Activated CD8-positive, alpha-beta memory T cell treated with anti-CD3 and anti-CD28 coated beads, Interleukin-2, amount 50 U/mL, for 1 hour (primary cell): ENCODE data around the gene MATN3.

ENCODE experiments used
- DNase-seq: peaks from one replicate; pipeline ENCODE4 v3.0.0-alpha.2; 2020; ENCODE audit errors: extremely low read depth

The MATN3 gene

DNA sequence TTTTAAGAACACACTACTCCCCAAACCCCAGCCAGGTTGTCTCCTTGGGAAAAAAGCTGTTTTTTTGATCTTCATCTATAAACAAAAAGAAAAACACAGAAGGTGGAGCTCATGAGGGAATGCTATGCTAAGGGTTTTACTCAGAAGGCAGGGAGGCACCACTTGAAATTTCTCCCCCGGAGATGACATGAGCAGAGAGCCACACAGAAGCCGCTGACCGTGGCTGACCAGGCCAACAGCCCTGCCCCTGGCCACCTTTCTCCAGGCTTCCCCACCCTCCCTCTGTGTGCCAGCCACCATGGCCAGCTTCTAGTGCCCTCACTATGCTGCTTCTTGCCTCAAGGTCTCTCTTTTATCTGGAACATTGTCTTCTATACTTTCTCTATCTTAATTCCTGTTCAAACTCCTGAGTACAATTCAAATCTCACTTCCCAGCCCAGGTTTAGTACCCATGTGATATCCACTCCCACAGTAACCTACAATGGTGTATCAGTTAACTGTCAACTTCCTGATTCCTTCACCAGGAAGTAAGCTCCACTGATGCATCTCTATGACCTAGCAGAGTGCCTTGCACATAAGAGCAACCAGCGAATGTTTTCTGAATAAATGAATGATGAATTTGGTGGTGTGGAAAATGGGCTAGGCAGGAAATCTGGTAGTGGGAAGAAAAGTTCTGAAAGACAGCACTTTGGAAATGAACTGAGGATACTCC is 23.6 kb upstream of the MATN3 start:
- DNase-seq: no peak

GRCh38 chr2:20034821-20035220 is 22.4 kb upstream of the MATN3 start:
- no peak for DNase-seq

GRCh38 chr2:20034218-20034617 is 21.8 kb upstream of the MATN3 start:
- DNase-seq: no peak

GRCh38 chr2:20033322-20033721 is 20.9 kb upstream of the MATN3 start:
- DNase-seq: no peak

- DNase-seq: no peak
Measured at GRCh38 chr2:20030224-20030623, 17.8 kb upstream of the MATN3 start.

DNA sequence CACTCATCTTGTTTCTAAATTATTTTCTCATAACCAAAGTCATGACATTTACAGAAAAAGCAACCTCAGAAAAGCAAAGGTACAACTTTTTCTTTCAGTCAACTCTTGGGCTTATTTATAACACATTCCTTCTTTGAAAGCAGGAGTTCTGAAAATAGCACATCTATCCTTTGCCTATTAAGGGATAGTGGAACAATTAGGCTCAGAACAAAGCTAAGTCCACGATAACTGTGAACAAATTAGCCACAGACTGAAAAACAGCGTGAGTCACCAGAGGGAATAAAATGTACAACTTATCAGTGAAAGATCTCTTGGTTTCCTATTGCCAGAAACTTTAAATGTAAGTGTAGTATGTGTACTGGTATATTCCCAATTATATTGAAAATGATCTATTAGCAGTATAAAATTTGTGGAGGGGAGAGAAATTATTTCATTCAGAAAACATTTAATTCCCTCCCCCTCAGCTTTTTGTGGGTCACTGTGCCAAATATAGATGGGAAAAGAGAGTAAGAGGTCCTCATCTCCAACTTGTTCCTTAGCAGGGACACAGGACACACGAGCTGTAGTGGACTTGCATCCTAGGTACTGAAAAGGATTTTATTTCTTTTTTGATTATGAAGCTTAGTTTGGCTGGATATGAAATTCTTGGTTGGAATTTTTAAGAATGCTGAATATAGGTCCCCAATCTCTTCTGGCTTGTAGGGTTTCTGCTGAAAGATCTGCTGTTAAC is 15.4 kb upstream of the MATN3 start:
- no peak for DNase-seq

GRCh38 chr2:20027260-20027677 is 14.8 kb upstream of the MATN3 start:
- DNase-seq: no peak

DNA sequence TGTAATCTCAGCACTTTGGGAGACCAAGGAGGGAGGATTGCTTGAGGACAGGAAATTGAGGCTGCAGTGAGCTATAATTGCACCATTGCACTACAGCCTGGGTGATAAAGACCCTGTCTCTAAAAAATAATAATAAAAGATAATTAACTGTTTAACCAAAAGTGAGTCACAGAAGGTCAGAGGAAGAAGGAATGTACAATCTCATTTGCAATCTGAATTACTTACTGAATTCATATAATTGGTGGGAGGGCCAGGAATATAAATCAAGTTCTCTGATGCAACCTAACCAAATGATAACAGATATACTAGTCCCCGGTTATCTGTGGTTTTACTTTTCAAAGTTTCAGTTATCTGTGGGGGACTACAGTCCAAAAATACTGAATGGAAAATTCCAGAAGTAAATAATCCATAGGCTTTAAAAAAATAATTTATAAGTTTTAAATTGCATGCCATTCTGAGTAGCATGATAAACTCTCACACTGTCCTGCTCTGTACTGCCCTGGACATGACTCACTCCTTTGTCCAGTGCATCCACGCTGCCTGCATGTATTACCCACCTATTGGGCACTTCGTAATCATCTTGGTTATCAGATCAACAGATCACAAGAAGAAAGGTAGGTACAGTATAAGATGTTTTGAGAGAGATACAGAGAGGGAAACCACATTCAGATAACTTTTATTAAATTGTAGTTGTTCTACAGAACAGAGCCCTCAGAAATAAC is 12.8 kb upstream of the MATN3 start:
- no peak for DNase-seq

DNA sequence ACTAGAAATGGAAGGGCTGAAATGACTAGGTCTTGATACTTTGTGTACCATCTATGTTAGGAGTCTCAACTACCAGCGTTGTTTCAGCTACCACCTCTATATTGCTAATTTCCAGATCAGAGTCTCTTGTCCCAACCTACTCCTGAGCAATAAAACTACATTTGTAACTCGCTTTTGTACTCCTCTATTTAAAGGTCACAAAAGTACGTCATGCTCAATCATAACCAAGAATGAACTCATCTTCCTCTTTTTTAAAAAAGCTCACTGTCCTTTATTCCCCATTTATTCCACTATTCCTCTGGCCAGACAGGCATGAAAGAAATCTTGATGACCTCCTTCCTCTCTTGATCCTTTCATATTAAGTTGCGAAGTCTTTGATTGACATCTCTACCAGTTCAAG is 11.2 kb upstream of the MATN3 start:
- DNase-seq: no peak

DNA sequence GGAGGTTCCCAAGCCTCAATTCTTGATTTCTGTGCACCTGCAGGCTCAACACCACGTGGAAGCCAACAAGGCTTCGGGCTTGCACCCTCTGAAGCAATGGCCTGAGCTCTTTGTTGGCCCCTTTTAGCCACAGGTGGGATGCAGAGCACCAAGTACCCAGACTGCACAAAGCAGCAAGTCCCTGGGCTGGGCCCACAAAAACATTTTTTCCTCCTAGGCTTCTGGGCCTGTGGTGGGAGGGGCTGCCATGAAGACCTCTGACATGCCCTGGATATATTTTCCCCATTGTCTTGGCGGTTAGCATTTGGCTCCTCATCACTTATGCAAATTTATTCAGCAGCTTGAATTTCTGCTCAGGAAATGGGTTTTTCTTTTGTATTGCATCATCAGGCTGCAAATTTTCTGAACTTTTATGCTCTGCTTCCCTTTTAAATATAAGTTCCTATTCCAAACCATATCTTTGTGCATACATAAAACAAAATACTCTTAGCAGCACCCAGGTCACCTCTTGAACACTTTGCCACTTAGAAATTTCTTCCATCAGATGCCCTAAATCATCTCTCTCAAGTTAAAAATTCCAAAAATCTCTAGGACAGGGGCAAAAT is 9.0 kb upstream of the MATN3 start:
- no peak for DNase-seq

- no peak for DNase-seq
Measured at GRCh38 chr2:20019747-20020146, 7.3 kb upstream of the MATN3 start.

GRCh38 chr2:20018601-20019152 is 6.2 kb upstream of the MATN3 start:
- no peak for DNase-seq

- no peak for DNase-seq
Measured at GRCh38 chr2:20016346-20016745, 3.9 kb upstream of the MATN3 start.

- DNase-seq: no peak
Measured at GRCh38 chr2:20015482-20016083, 3.1 kb upstream of the MATN3 start.

GRCh38 chr2:20013126-20013849 is 820 bp upstream of the MATN3 start:
- DNase-seq: no peak

DNA sequence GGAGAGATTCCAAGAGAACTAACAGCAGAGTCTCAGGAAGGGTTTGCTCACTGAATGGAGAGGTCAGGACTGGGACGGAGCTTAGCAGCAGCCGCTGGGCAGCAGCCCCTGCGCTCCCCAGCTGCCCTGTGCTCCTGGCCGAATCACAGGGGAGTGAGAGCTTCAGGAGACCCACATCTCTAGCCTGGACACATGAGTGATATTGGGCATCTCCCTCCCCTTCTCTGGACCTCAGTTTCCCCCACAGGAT is 511 bp downstream of the MATN3 start:
- no peak for DNase-seq

DNA sequence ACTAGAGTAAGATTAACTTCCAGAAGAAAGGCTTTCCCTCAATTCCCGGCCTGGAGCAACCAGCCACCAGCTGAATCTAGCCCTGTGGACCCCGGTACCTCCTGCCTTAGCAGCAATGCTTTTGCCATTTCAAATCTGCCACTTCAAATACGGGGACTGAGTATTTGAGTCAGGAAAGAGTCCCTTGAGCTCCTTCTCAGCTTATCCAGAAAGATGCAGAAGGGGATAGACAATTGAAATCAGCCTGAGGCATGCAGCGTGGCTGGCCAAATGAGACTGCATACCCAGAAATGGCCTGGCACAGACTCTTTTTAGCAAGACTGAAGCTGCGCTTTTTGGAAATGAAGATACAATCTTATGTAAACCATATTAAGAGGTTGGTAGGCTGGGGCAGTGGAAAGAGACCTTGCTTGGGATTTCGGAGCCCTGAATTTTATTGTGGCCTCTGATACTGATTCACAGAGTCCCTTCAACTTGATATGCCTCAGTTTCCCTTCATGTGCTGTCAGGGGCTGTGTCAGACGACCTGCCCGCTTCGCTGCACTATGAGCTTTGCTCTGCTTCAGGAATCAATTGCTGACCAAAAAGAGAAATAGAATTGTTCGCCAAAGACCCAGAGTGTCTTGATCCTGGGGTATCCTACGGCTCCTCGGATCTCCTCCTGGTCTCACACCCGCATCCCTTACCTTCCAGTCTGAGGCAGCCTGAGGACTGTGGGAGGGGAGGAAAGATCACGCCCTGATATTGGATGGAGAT is 1.0 kb downstream of the MATN3 start:
- no peak for DNase-seq

DNA sequence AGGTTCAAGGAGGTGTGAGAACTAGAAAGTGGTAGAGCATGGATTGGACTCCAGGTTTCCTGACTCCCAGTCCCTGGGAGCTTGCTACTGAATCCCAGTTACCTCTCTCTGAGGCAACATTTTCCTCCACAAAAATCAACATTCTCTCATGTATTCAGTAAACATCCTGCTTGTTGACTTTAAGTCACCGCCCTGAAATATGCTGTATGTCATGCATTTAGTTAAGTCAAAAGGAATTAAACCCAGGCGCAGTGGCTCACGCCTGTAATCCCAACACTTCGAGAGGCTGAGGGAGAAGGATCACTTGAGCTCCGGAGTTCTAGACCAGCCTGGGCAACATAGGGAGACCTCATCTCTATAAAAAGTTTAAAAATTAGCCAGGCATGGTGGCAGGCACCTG is 3.8 kb downstream of the MATN3 start:
- no peak for DNase-seq

- DNase-seq: no peak
Measured at GRCh38 chr2:20005891-20006470, 6.5 kb downstream of the MATN3 start.

- no peak for DNase-seq
Measured at GRCh38 chr2:20005067-20005627, 7.3 kb downstream of the MATN3 start.
